ENCODE measurements around the gene SMG5. TPM values are rescaled to one million over a fixed set of nuclear protein-coding genes. Genes with fewer than 3 reads are reported as not detected.

Gene SMG5
- polyA plus RNA-seq, 5 donors = 40.9 to 59.5 (median 52.6) TPM

- DNase-seq = no peak
Measured at GRCh38 chr1:156246781-156247459, 35.7 kb downstream of the SMG5 start.

- no peak for DNase-seq
Measured at GRCh38 chr1:156246241-156246780, 36.3 kb downstream of the SMG5 start.

GRCh38 chr1:156245451-156246232 is 37.0 kb downstream of the SMG5 start:
- no peak for DNase-seq

- DNase-seq = no peak
Measured at GRCh38 chr1:156244712-156245111, 37.9 kb downstream of the SMG5 start.

GRCh38 chr1:156244126-156244525 is 38.5 kb downstream of the SMG5 start:
- no peak for DNase-seq

- DNase-seq = no peak
Measured at GRCh38 chr1:156242738-156243137, 39.9 kb downstream of the SMG5 start.

- DNase-seq = no peak
Measured at GRCh38 chr1:156241926-156242325, 40.7 kb downstream of the SMG5 start, which contains the start of gene BGLAP. Gene BGLAP (plus strand): TSS chr1:156242184. CDS start chr1:156242232, 48 bp downstream.

GRCh38 chr1:156241311-156241811 is 41.3 kb downstream of the SMG5 start:
- no peak for DNase-seq

GRCh38 chr1:156238248-156238647 is 44.4 kb downstream of the SMG5 start:
- DNase-seq = no peak

- no peak for DNase-seq
Measured at GRCh38 chr1:156236164-156236563, 46.5 kb downstream of the SMG5 start.

- no peak for DNase-seq
Measured at GRCh38 chr1:156233426-156234127, 49.0 kb downstream of the SMG5 start.

- DNase-seq = no peak
Measured at GRCh38 chr1:156232201-156232894, 50.3 kb downstream of the SMG5 start.

GRCh38 chr1:156230473-156230837 is 52.2 kb downstream of the SMG5 start:
- no peak for DNase-seq

- no peak for DNase-seq
Measured at GRCh38 chr1:156229809-156230472, 52.7 kb downstream of the SMG5 start.

- no peak for DNase-seq
Measured at GRCh38 chr1:156228501-156228900, 54.1 kb downstream of the SMG5 start.

GRCh38 chr1:156226782-156227181 is 55.8 kb downstream of the SMG5 start:
- DNase-seq = no peak

GRCh38 chr1:156226116-156226538 is 56.5 kb downstream of the SMG5 start:
- DNase-seq = no peak

- DNase-seq = no peak
Measured at GRCh38 chr1:156225677-156226014, 57.0 kb downstream of the SMG5 start.

- no peak for DNase-seq
Measured at GRCh38 chr1:156221986-156222692, 60.5 kb downstream of the SMG5 start.

- DNase-seq = no peak
Measured at GRCh38 chr1:156220226-156220625, 62.4 kb downstream of the SMG5 start.
